Left ventricle myocardium superior (tissue), 1 donor: Measurements from ENCODE around the gene NUP214. TPM values are rescaled to one million over a fixed set of nuclear protein-coding genes. Genes with fewer than 3 reads are reported as not detected.
A peak's percentile ranks its signal among the peaks of the same experiment; 100 is the strongest.
"Not testable (repeated sequence)": the region's sequence is repeated elsewhere in the genome, so short reads cannot be mapped to it uniquely, and the experiment has no call there.

ENCODE experiments used
- ATAC-seq: fragments of 200-7000 bp; cut with Tn5 transposase; one replicate; pipeline ENCODE4 v1.9.1; 2020; ENCODE audit warnings: mild to moderate bottlenecking, moderate library complexity
- DNase-seq: peaks from one replicate; pipeline ENCODE4 v3.0.0-alpha.2; 2020
- intact Hi-C: fragments of 100-400 bp; cut with micrococcal nuclease; formaldehyde crosslinking; loops from one replicate; pipeline ENCODE4 v1.11.0; 2022
- total RNA-seq: library from RNA; stranded (reverse); fragmentation: NEBNext Ultra II Directional; extraction: Animal tissue kit (Norgen Biotek cat#: 25700); gene quantifications from one replicate; pipeline ENCODE4 v1.2.1, GENCODE V29; 2021
- donor health status: DM: no; HTN: yes; CAD: no; lungs with severe emphysema.

NUP214 gene
- total RNA-seq, 1 donor from 2014 or later: 28.9 TPM

DNA sequence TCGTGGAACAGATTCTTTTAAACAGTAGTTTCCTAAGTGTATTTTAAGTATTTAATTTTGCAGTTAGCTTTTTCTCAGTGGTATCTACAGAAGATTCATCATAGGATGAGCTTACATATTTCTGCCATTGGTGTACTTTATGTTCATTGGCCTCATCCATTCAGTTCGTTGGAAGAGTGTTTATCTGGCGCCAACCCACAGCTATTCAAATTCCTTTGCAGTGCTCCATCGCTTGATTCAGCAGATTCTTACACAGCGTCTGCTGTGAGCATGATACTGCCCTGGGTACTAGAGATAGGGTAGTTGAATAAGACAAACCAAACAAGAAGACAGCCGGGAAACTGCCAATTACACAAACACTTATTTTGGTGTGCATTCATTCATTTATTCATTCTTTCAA, 55.1 kb downstream of the NUP214 start:
- intact Hi-C loops: loop anchor here (10.0 kb wide), 1 partner anchor 84 kb away; no protein-coding TSS in a partner anchor
- peak; percentile 66 for ATAC-seq

GRCh38 chr9:131181091-131181681, 55.8 kb downstream of the NUP214 start:
- DNase-seq: no peak
- intact Hi-C loops: loop anchor here (10.0 kb wide), 1 partner anchor 84 kb away; no protein-coding TSS in a partner anchor
- no peak for ATAC-seq

More for the DNA sequence above, 55.1 kb downstream of the NUP214 start:
- no peak for DNase-seq

GRCh38 chr9:131185924-131186323, 60.5 kb downstream of the NUP214 start:
- peak; percentile 87 for ATAC-seq
- intact Hi-C loops: loop anchor here (10.0 kb wide), 1 partner anchor 79 kb away; no protein-coding TSS in a partner anchor
- DNase-seq: no peak

- ATAC-seq (no peak), DNase-seq (no peak)
- intact Hi-C loops: loop anchor here (10.0 kb wide), 1 partner anchor 78 kb away; no protein-coding TSS in a partner anchor
Observed at GRCh38 chr9:131186622-131187021, 61.2 kb downstream of the NUP214 start.

GRCh38 chr9:131187957-131188356, 62.6 kb downstream of the NUP214 start:
- intact Hi-C loops: loop anchor here (10.0 kb wide), 1 partner anchor 77 kb away; no protein-coding TSS in a partner anchor
- ATAC-seq (no peak), DNase-seq (no peak)

DNA sequence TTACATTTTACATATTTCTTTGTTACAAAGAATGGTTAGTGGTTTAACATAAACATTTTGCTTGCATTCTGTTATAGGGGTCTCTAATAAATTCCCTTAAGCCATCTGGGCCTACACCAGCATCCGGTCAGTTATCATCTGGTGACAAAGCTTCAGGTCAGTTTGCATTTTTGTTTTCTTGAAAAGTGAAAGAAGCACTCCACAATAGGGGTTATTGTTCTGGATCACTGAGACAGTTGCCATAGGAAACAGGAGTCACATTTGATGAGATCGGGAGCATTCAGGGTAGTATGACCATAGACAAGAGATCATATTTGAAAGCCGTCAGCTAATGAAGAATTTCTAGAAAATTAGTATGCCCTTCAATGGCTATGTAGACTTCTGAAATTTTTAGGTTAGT, 63.6 kb downstream of the NUP214 start:
- DNase-seq (no peak), ATAC-seq (no peak)
- intact Hi-C loops: loop anchor here (10.0 kb wide), 1 partner anchor 76 kb away; no protein-coding TSS in a partner anchor

DNA sequence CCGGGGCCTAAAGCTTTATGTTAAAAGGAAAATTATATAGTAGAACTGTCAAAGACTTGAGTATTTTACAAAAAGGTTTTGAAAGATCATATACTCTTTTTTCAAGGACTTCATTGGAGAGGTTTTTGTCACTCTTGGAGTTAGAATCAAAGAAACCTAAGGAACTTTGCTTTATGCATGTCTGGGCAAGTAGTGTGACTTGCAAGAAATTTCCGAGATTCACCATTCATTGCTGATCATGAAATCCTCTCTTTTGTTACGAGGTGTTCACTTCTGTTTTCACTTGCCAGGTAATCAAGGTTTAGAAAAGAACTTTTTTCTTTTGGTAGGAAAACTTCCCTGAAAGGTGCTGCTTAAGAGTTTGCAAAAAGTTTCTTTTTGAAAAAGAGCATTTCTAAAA, 64.8 kb downstream of the NUP214 start:
- DNase-seq: no peak
- ATAC-seq: no peak
- intact Hi-C loops: no loop called here

- intact Hi-C loops, DNase-seq, ATAC-seq: not testable (repeated sequence)
Observed at GRCh38 chr9:131191032-131191431, 65.6 kb downstream of the NUP214 start.

- DNase-seq (no peak), ATAC-seq (no peak)
- intact Hi-C loops: no loop called here
Observed at GRCh38 chr9:131191857-131192256, 66.5 kb downstream of the NUP214 start.

GRCh38 chr9:131193051-131193450, 67.7 kb downstream of the NUP214 start:
- intact Hi-C loops: no loop called here
- DNase-seq (no peak), ATAC-seq (no peak)

GRCh38 chr9:131194762-131195161, 69.4 kb downstream of the NUP214 start:
- intact Hi-C loops: no loop called here
- no peak for DNase-seq
- ATAC-seq: no peak

GRCh38 chr9:131197160-131197911, 72.0 kb downstream of the NUP214 start:
- intact Hi-C loops: no loop called here
- DNase-seq: no peak
- no peak for ATAC-seq

DNA sequence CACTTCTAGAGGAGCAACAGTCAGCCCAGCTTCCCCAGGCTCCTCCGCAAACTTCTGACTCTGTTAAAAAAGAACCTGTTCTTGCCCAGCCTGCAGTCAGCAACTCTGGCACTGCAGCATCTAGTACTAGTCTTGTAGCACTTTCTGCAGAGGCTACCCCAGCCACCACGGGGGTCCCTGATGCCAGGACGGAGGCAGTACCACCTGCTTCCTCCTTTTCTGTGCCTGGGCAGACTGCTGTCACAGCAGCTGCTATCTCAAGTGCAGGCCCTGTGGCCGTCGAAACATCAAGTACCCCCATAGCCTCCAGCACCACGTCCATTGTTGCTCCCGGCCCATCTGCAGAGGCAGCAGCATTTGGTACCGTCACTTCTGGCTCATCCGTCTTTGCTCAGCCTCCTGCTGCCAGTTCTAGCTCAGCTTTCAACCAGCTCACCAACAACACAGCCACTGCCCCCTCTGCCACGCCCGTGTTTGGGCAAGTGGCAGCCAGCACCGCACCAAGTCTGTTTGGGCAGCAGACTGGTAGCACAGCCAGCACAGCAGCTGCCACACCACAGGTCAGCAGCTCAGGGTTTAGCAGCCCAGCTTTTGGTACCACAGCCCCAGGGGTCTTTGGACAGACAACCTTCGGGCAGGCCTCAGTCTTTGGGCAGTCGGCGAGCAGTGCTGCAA, 72.8 kb downstream of the NUP214 start:
- no peak for ATAC-seq
- intact Hi-C loops: no loop called here
- no peak for DNase-seq

DNA sequence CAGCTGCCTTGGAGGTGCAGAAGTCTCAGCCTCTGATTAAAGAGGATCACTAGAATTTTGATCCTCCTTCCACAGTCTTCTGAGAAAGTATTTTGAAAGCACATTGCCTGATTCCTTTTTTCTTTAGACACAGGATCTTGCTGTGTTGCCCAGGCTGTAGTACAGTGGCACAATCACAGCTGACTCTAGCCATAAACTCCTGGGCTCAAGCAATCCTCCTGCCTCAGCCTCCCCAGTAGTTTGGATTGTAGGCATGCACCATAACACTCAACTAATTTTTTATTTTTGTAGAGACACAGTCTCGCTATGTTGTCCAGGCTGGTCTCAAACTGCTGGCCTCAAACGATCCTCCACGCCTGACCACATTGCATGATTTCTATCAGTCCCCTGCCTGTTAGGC, 76.5 kb downstream of the NUP214 start:
- intact Hi-C loops: no loop called here
- ATAC-seq: no peak
- DNase-seq: no peak

DNA sequence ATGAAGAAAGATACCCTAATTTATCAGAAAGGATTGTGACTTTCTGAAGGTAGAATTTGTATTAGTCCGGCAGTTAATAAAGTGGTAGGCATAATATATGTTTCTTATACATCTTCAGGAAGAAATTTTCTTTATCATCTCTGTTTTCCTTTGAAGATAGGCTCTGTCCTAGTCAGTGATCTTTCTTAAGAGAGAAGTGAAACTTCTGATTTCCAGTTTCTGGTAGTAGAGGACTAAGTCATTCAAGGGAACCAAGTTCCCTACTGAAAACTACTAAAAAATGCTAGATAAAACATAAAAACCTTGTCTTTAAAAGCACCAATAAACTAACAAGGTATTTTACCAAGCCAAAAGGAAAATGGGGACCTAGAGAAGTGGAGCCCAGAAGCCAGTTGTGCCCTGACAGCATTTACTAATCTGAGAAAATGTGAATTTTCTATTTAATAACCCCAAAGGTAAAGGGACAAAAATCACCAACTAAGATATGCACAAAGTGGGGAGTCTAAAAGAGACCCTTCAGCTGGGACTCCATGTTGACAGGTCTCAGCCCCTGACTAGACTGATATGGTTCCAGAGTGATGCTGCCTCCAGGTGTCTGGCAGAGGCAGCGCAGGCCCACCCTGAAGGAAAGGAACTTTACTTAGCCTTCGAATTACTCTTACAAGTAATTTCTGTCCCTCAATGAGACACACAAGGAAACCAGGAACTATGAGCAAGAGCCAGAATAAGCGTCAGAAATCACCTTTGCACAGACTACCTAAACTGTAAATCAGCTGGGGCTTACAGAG, 78.2 kb downstream of the NUP214 start:
- no peak for ATAC-seq
- intact Hi-C loops: no loop called here
- no peak for DNase-seq

GRCh38 chr9:131204285-131204684, 78.9 kb downstream of the NUP214 start:
- DNase-seq (no peak), ATAC-seq (no peak)
- intact Hi-C loops: no loop called here

DNA sequence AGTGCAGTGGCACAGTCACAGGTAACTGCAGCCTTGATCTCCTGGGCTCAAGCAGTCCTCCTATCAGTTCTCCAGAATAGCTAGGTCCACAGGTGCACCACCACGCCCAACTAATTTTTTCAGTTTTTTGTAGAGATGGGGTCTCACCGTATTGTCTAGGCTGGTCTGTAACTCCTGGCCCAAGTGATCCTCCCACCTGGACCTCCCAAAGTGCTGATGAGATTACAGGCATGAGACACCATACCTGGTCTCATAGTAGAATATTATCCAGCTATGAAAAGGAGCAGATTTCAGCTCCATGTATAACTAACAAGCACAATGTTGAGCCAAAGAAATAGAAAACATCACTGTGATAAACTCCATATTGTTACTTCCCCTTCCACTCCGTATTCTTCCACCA, 81.1 kb downstream of the NUP214 start:
- ATAC-seq: no peak
- intact Hi-C loops: no loop called here
- DNase-seq: no peak

DNA sequence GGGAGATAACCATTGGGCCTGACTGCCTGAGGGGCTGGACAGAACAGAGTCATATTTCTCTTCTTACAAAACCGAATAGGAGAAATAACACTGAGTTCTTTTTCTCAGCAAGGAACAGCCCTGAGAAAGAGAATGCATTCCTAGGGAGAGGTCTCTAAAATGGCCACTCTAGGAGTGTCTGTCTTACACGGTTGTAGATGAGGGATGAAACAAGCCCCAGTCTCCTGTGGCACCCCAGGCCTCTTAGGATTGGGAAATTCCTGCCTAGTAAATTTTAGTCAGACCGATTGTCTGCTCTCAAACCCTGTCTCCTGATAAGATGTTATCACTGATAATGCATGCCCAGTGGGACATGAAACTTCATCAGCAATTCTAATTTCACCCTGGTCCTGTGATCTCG, 86.5 kb downstream of the NUP214 start:
- intact Hi-C loops, ATAC-seq, DNase-seq: not testable (repeated sequence)

DNA sequence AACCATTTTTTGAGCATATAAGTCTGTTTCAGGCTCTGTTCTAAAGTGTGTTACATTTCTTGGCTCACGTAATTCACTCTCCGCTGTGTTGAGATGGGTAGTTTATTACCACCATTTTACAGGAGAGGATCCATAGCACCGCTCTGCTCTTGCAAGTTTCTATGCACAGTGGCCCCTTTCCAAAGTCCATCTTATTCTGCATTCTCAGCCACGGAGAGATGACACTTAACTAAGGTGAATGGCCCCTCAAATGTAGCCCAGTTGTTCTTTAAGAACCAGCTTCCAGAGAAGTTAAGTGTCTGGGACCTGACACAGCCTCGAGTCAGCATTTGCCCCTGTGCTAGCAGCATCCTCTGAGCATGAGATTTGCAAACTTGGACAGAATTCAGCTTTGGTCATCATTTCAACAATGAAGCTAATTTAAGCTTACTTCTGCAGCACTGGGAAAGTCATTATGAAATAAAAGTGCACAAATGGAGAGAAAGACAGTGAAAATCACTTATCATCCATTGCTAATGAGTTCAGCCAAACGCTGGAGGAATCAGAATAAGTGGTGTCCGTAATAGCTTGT, 89.0 kb downstream of the NUP214 start:
- intact Hi-C loops: no loop called here
- peak; percentile 27 for ATAC-seq
- DNase-seq: no peak
